Gastrocnemius medialis (tissue), 4 donors: ENCODE data around the gene TET3.

ENCODE experiments used
- CTCF ChIP-seq, 5 experiments: fragments of 450-650 bp in 3 of 5; fragments of 200-600 bp in 2 of 5; sonication (generic) in 2 of 5; IDR thresholded peaks in 4 of 5; conservative IDR thresholded peaks in 1 of 5; 1 replicate in 4 of 5; 2 replicates in 1 of 5; pipeline ENCODE4 v1.5.1; 2016 to 2019; ENCODE audit warnings: antibody characterized with exemption in 5 of 5, mild to moderate bottlenecking in 3 of 5, moderate library complexity in 3 of 5
- POLR2A ChIP-seq, 2 donors: fragments of 450-650 bp; IDR thresholded peaks; one replicate each; pipeline ENCODE4 v1.6.1; 2017; ENCODE audit warnings: antibody characterized with exemption in 2 of 2, mild to moderate bottlenecking in 2 of 2, moderate library complexity in 2 of 2

- TF ChIP-seq CTCF (IDR thresholded peaks at IDR 0.05 in 4 of 5, conservative IDR thresholded peaks at IDR 0.05 in 1 of 5): no peak
- TF ChIP-seq POLR2A (IDR thresholded peaks at IDR 0.05): no peak
These were observed 41.4 kb downstream of the TET3 start for GRCh38 chr2:74025971-74026612.
